RPMI8226 (cell line): ENCODE results near the gene KCNJ6.
"Not testable (repeated sequence)": the region's sequence is repeated elsewhere in the genome, so short reads cannot be mapped to it uniquely, and the experiment has no call there.

Experiments used
- DNase-seq: peaks from one replicate; pipeline ENCODE4 v3.0.0-alpha.2; 2015

The KCNJ6 gene

GRCh38 chr21:37916310-37917051 lies at the start of gene KCNJ6:
KCNJ6 (minus strand) TSS chr21:37916457; CDS start chr21:37840682, 75,775 bp downstream.
- DNase-seq: peak; percentile 21

- DNase-seq: no peak
These were observed 49.0 kb upstream of the KCNJ6 start for GRCh38 chr21:37965088-37965805.

DNA sequence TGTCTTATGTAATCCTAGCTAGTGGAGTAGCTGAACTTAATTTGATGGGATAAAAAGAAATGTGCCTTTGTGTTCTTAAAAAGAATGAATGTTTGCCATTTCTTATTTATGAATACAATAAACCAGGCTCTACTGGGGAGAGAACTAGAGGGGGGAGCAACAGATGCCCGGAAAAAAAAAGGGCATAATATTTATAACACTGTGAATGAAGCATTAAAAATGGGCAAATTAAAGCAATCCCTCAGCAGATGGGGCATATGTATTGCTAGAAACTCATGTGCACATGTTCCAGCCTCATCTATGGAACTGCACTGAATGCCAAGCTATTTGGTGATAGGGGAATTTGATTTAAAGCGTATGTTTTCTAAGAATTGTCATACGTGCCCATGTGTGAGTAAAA lies 42.3 kb upstream of the KCNJ6 start:
- no peak for DNase-seq

GRCh38 chr21:37956772-37957171 lies 40.5 kb upstream of the KCNJ6 start:
- DNase-seq: no peak

GRCh38 chr21:37945036-37945435 lies 28.8 kb upstream of the KCNJ6 start:
- DNase-seq: no peak

- no peak for DNase-seq
These were observed 28.2 kb upstream of the KCNJ6 start for GRCh38 chr21:37944496-37944895.

- DNase-seq: no peak
These were observed 24.4 kb upstream of the KCNJ6 start for GRCh38 chr21:37940691-37941090.

- no peak for DNase-seq
These were observed 23.6 kb upstream of the KCNJ6 start for GRCh38 chr21:37939838-37940237.

- DNase-seq: no peak
These were observed 23.0 kb upstream of the KCNJ6 start for GRCh38 chr21:37939251-37939650.

DNA sequence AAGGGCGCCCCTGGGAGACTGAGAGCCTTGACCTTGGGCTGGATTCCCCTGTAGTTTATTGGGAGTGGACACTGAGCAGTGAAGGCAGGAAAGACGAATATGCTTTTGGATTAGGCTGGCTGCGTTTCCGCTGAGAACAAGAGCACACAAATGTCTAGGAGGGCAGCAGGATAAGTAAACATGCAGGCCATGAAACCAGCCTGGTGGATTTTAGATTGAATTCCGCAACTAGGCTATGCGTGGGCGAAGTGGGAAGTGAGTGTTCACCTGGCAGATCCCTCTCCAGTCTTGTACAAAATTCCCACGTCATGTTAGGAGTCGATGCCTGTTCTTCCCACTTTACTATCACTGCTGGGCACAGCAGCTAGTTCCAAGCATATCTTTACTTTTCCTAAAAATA lies 21.4 kb upstream of the KCNJ6 start:
- no peak for DNase-seq

GRCh38 chr21:37936010-37936785 lies 19.9 kb upstream of the KCNJ6 start:
- no peak for DNase-seq

DNA sequence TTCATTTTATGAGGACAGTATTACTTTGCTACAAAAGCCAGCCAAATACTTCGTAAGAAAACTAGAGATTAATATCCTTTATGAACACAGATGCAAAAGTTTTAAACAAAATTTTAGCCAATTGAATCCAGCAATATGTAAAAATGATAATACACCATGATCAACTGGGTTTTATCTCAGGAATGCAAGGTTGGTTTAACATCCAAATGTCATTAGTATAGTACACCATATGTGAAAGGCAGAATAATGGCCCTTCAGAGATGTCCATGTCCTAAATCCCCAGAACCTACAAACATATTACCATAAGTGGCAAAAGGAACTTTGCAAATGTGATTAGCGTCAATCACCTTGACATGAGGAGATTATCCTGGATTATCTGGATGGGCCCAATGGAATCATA lies 16.7 kb upstream of the KCNJ6 start:
- DNase-seq: no peak

- no peak for DNase-seq
These were observed 11.5 kb upstream of the KCNJ6 start for GRCh38 chr21:37927711-37928110.

DNA sequence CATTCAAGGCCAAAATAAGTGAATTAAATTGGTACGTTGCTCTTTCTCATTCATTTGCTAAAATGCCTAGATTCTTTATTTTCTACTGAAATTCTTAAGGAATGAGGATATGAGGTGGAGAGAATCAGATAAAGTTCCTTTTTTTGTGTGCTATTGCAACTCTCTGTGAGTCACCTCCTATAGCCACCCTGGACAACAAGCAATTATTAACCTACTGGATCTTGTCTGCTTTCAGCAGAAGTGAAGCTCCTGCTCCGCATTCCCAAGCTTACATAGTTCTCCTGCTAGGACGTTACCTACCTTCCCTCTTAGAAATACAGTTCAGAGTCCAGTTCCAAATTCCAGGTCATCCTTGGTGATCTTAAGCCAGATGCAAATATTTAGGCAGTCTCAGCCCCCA lies 4.8 kb upstream of the KCNJ6 start:
- DNase-seq: no peak

DNA sequence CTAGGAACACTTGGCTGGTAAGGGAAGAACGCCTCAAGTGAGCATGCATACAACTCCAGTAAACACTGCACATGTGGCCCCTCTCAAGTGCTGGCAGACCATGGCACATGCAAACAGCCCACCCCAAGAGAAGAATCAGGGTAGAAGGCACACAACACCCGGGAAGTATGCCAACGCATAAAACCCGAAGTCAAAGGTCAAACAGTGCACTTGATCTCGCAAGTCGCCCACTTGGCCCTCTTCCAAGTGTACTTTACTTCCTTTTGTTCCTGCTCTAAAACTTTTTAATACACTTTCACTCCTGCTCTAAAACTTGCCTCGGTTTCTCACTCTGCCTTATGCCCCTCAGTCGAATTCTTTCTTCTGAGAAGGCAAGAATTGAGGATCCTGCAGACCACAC lies 4.0 kb upstream of the KCNJ6 start:
- DNase-seq: not testable (repeated sequence)

GRCh38 chr21:37917612-37918011 lies 1.4 kb upstream of the KCNJ6 start:
- no peak for DNase-seq

DNA sequence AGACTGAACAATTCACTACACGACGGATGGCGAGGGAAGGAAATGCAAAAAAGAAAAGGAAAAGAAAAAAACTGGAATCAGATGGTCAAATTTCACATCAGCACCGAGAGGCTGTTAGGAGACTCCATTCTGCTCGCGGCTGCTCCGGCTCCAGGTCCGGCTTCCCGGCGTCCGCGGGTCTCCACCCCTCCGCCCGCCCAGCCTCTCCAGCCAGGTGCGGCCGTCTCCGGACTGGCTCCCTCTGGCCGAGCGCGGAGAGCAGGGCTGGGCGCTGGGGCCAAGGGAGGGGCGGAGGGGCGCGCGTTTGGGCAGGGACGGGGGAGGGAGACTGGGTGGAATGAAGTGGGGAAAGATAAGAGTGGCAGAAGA lies 332 bp downstream of the KCNJ6 start:
- DNase-seq: no peak

GRCh38 chr21:37915497-37915911 lies 753 bp downstream of the KCNJ6 start:
- no peak for DNase-seq

- no peak for DNase-seq
These were observed 3.6 kb downstream of the KCNJ6 start for GRCh38 chr21:37912616-37913015.

- DNase-seq: no peak
These were observed 6.3 kb downstream of the KCNJ6 start for GRCh38 chr21:37909936-37910335.

DNA sequence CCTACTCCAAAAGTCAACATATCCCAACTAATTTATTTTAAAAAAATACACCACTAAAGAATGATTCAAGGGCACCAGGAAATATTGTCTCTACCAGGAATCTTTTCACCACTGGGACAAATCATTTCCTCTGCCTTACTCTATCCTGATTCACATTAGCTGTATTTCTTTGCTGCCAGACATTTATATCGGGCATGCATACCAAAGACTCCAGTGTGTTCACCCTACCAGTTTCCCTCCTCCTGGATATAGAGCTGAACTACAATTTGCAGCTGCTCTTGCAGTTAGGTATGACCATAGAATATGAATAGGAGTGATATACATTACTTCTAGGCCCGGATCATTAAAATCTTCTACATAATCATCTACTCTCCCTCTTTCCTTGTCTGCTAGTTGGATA lies 7.6 kb downstream of the KCNJ6 start:
- DNase-seq: no peak

DNA sequence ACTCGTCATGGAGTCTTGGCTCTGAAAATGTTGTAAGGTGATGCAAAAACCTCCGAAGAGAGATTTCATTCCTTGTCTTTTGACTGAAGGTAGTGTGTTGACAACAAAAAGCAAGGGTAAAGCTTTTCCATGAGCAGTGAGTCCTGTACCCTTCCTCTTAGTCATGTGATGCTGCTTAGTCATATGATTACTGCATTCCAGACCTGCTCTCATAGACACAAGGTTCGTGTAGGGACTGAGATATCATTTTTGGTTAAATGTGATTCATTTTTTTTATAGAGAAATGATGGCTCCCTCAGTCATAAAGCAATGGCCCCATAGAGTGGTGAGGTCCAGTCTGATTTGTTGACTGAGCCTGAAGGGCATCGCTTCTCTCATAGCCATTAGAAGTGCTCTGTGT lies 9.2 kb downstream of the KCNJ6 start:
- DNase-seq: no peak

DNA sequence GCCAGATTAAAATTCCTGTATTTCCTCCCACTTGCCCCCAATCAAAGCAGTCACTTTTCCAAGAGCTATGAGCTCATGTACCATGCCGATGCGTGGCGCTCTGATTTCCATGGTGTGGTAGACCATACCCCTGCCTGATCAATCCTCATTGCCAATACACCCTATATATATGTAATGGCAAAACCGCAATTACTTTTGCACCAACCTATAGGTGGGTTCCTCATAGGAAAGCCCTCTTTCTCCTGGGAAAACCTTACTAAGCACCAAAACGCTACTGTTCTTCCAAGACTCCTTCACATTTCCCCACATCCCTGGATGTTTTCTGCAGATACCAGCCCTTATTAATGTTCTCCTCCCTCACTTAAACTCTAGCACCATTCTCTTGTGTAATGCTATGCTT lies 11.0 kb downstream of the KCNJ6 start:
- no peak for DNase-seq

GRCh38 chr21:37904856-37905255 lies 11.4 kb downstream of the KCNJ6 start:
- no peak for DNase-seq
